ENCODE data around the gene XRCC4.
"Not testable (repeated sequence)": the region's sequence is repeated elsewhere in the genome, so short reads cannot be mapped to it uniquely, and the experiment has no call there.

Gene XRCC4

DNA sequence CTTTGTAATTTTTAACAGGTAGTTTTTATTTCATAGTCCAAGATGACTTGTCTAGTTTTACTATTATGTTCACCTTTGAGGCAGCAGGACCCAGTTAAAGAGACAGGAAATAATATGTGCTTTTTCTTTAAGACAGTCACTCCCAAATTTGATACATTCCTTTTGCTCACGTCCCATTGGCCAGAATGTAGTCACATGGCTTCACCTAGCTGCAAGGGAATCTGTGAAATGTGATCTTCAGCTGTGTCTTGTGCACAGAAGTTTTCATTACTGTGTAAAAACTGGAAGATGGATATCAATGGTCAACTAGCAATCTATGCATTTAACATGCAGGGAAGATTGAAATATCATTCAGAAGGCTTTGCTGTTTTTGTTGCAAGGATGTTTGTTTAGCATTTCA, 41.1 kb downstream of the XRCC4 start:
- DNase-seq: no peak

DNA sequence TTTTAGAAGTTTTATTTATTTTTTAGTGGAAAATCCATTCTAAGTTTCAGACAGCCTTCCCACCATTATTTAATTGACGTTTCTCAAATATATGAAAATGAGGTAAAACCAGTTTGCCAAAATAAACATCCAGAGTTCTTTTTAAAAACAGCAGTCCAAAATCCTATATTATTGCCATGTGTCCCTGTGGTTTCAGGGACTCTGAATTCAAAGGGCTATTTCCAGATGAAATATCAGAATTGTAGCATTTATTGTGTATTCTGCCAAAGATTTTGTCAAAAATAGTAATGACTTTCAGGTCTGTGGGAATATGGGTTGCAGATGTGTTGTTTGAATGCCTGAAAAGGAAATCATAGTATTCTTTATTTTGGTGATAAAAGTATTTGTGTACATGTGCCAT, 41.6 kb downstream of the XRCC4 start:
- no peak for DNase-seq

DNA sequence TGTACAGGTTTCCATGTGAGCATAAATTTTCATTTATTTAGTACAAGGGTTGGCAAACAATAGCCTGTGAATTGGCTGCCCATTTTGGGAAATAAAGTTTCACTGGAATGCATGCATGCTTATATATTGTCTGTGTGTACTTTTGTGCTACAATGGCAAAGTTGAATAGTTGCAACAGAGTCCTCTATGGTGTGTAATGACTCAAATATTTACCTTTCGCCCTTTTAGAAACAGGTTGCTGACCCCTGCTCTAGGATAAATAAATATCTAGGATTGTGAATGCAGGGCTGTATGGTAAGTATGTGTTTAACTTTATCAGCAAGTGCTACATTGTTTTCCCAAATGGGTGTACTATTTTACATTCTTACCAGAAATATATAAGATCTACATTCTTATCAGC, 47.2 kb downstream of the XRCC4 start:
- no peak for DNase-seq

GRCh38 chr5:83125560-83125959, 48.2 kb downstream of the XRCC4 start:
- no peak for DNase-seq

- DNase-seq: no peak
These were observed 49.2 kb downstream of the XRCC4 start for GRCh38 chr5:83126501-83126900.

GRCh38 chr5:83133797-83134196, 56.5 kb downstream of the XRCC4 start:
- DNase-seq: no peak

- no peak for DNase-seq
These were observed 65.2 kb downstream of the XRCC4 start for GRCh38 chr5:83142526-83142925.

DNA sequence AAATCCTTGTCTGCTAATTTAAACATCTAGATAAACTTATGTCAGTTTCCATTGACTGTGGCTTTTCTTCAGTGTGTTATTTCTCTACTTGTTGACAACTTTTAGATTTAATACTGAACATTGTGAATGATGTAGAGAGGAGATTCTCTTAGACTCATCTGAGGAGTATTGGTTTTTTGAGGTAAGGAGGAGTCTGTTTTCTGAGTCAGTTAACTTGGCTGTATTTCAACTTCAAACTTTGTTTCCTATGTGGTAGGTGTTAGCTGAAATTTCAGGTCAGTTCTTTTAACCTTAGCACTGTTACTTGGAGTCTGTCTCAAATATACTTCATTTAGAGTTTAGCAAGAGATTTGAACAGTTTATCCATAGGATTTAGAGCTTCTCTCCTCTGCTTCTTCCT, 67.9 kb downstream of the XRCC4 start:
- DNase-seq: no peak

- DNase-seq: no peak
These were observed 68.6 kb downstream of the XRCC4 start for GRCh38 chr5:83145882-83146331.

- DNase-seq: no peak
These were observed 69.1 kb downstream of the XRCC4 start for GRCh38 chr5:83146441-83146840.

GRCh38 chr5:83147593-83147992, 70.2 kb downstream of the XRCC4 start:
- no peak for DNase-seq

DNA sequence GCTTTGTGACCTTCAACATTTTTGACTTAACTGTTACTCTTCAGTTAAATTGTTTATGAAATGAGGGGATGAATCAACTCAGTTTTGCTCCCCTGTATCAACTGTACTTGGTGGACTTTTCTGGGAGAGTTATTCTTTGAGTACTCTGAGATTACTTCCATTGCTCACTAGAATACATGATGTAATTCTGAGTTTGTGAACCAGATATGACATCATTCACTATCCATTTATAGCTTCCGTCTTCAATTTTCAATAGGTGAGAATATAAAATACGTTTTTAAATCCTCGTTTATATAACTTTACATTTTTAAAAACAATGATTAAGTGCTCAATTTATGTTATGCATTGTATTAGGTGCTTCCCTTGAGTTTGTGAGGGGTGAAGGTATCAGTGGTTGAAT, 71.0 kb downstream of the XRCC4 start:
- DNase-seq: no peak

DNA sequence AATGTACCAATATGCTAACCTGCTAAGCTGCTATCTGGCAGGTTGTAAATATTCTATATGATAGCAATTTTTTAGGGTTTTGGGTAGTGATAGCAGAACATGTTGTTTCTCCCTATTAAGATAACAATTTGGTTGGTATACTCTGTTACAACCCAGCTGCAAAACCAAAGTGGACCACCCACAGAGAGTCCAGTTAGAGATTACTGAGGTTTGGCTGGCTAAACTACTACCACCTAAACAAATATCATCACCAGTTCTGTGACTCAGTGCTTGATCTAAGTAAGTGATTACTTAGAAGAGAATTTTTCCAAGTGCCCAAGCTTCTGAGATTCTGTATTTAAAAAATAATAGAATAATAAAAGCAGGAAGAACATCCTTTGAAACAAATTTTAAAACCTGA, 72.3 kb downstream of the XRCC4 start:
- no peak for DNase-seq

DNA sequence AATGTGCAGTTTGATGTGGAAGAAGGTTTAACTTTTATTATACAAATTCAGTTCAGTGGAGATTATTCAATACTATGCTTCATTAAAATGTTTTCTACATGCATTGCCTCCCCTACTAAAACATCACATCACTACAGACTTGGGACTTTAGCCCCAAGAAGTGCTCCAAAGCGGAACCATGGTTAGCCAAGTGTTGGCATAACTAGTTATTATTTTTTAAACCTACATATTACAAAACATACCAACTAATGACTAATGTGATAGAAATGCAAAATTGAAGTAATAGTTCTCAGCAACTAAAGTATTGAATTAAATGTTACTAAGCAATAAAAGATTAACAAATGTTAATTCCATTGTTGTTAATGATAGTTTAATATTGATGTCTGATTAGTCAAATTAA, 74.5 kb downstream of the XRCC4 start:
- no peak for DNase-seq

GRCh38 chr5:83152996-83153395, 75.6 kb downstream of the XRCC4 start:
- not testable (repeated sequence) for DNase-seq

DNA sequence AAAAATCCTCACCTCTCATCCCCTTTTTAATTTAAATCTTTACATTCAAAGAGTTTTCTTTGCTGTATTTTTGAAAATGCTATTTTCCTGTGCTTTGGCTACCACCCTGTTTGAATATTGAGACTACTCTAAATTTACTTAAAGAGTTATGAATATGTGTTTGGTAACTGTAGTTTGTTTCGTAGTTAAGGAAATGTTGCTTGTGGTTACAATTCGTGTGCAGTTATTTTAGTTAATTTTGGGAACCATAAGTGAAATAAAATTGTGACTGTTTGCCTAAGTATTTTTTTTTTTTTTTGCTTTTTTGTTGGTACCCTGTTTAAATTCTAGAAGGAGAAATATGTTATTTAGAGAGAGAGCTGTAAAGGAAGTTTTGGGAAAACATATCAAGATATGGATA, 78.7 kb downstream of the XRCC4 start:
- DNase-seq: no peak

DNA sequence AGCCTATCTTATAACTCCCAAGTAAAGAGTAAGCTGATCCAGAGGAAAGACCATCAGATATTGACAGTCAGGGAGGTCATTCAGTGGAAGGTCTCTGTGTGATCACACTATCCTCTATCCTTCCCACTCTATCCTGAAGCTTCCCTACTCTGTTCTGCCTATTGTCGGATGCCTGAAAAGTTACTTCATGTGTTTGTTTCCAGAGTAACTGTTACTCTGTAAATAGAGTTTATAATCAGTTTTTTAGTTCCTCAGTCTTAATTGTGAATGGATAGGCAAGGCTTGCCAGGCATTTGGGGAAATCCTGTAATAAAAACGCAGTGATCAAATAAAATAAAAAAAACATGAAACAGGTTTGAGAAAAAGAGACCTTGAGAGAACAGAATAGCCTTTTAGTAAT, 79.8 kb downstream of the XRCC4 start:
- DNase-seq: no peak

DNA sequence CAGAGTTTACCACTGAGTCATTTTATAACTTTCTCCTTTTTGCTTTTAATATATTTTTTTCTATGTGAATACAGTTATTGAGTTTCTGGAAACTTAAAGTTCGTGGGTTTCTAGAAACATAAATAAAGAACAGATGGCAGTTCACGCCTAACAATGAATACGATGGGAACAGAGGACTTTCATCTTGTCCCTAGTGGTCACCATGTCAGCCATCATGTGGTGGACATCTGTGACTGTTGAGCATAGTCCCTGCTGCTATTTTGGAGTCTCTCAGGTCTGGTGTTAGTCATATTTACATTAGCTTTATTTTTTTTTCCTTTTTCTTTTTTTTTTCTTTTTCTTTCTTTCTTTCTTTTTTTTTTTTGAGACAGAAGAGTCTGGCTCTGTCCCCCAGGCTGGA, 85.3 kb downstream of the XRCC4 start:
- DNase-seq: no peak

DNA sequence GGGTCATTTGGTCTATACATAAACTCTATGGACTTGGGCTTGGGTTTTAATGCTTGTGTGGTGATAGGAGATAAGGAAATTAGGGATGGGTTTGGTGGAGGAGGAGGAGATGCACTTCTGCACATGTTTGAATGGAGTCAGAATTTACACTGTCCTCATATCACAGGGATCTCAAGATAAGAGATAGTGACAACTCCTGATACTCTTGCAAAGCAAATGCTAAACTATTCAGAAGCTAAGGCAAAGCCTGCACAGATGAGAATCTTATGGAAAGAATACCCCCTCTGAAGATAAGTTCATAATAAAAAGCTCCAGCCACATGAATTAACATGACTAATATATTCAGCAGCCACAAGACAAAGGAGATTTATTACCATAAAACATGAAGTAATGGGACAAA, 90.2 kb downstream of the XRCC4 start:
- DNase-seq: no peak

DNA sequence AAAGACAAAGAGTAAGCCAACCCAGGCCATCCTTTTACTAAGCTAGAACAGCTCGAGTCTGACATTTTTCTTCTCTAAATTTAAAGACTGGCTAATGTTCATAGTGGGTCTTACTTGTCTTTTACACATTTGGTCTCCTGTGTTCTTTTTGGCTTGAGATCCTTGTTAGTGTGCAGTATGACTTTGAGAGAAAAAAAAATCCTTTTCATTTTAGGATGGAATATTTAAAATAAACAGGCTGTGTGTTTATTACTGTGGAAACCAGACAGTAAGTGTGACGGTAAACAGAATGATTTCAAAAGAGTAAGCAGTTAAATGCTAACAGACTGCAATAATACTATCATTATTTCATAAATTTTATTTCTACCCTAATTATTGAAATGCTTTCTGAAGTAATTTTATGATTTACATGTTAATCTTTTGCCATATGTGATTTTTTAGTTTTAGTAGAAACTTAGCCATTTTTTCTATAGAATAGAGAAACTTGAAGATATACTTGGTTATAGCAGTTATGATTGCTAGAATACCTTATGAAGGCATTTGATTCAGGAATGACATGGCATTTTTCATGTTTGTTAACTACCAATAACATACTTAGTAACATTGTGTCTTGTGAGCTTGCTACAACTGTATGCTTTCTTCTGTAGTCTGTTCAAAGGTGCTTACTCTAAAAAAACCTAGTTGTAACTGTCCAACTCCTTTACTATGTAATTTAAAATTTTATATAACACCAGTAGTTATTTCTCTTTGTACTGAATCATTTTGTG, 92.4 kb downstream of the XRCC4 start:
- DNase-seq: no peak

- no peak for DNase-seq
These were observed 94.7 kb downstream of the XRCC4 start for GRCh38 chr5:83172011-83172410.

- no peak for DNase-seq
These were observed 95.3 kb downstream of the XRCC4 start for GRCh38 chr5:83172655-83173054.

- no peak for DNase-seq
These were observed 96.5 kb downstream of the XRCC4 start for GRCh38 chr5:83173826-83174225.

DNA sequence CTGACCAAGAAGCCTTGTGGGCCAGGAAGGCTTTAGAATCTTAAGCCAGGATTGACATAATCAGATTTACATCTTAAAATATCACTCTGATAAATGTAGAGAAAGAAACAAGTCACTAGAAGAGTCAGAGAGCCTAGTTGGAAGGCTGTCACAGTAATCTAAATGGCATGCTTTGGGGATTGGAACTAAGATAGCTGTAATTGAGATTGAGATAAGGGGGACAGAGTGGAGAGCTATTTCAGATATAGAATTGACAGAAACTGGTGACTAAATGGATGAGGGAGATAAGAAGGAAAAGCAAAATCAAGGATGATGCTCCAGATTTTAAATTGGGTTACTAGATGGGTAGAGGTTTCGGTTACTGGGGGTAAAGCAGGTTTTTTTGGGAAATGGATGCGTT, 100.5 kb downstream of the XRCC4 start:
- DNase-seq: no peak

- DNase-seq: no peak
These were observed 102.6 kb downstream of the XRCC4 start for GRCh38 chr5:83179966-83180365.

Measured in NCI-H1930 (cell line).